Measurements from ENCODE around the gene ACVR1C.

Gene ACVR1C

GRCh38 chr2:157506586-157506985, 122.1 kb downstream of the ACVR1C start:
- H3K4me3 ChIP-seq (ENCODE audit: control insufficient read depth, low read depth, low read length), result no peak overlapping the region
- DNase-seq (ENCODE audit: low read depth), result no peak
- TF ChIP-seq CTCF (IDR thresholded peaks at IDR 0.05; ENCODE audit: control insufficient read depth, insufficient read depth, low read depth, low read length, missing control alignments), result no peak

GRCh38 chr2:157504623-157505022, 124.0 kb downstream of the ACVR1C start:
- H3K4me3 ChIP-seq (ENCODE audit: control insufficient read depth, low read depth, low read length), result no peak overlapping the region
- TF ChIP-seq CTCF (IDR thresholded peaks at IDR 0.05; ENCODE audit: control insufficient read depth, insufficient read depth, low read depth, low read length, missing control alignments), result no peak
- no peak for DNase-seq (ENCODE audit: low read depth)

- no peak for TF ChIP-seq CTCF (IDR thresholded peaks at IDR 0.05; ENCODE audit: control insufficient read depth, insufficient read depth, low read depth, low read length, missing control alignments)
- DNase-seq (ENCODE audit: low read depth), result no peak
- no peak overlapping the region for H3K4me3 ChIP-seq (ENCODE audit: control insufficient read depth, low read depth, low read length)
Observed at GRCh38 chr2:157501026-157501425, 127.6 kb downstream of the ACVR1C start.

GRCh38 chr2:157500334-157500733, 128.3 kb downstream of the ACVR1C start:
- TF ChIP-seq CTCF (IDR thresholded peaks at IDR 0.05; ENCODE audit: control insufficient read depth, insufficient read depth, low read depth, low read length, missing control alignments), result no peak
- H3K4me3 ChIP-seq (ENCODE audit: control insufficient read depth, low read depth, low read length), result no peak overlapping the region
- DNase-seq (ENCODE audit: low read depth), result no peak

GRCh38 chr2:157498483-157498882, 130.2 kb downstream of the ACVR1C start:
- TF ChIP-seq CTCF (IDR thresholded peaks at IDR 0.05; ENCODE audit: control insufficient read depth, insufficient read depth, low read depth, low read length, missing control alignments), result no peak
- no peak overlapping the region for H3K4me3 ChIP-seq (ENCODE audit: control insufficient read depth, low read depth, low read length)
- no peak for DNase-seq (ENCODE audit: low read depth)

- DNase-seq (ENCODE audit: low read depth), result no peak
- peak; percentile 79 for TF ChIP-seq CTCF (IDR thresholded peaks at IDR 0.05; ENCODE audit: control insufficient read depth, insufficient read depth, low read depth, low read length, missing control alignments)
- H3K4me3 ChIP-seq (ENCODE audit: control insufficient read depth, low read depth, low read length), result no peak overlapping the region
Observed at GRCh38 chr2:157497638-157498314, 130.9 kb downstream of the ACVR1C start.
